HL-60 (cell line): Measurements from ENCODE around the gene ZNF500.

ENCODE experiments used
- CTCF ChIP-seq: IDR thresholded peaks from one replicate; pipeline ENCODE4 v1.5.1; 2011; ENCODE audit warnings: low read length, control low read depth, inconsistent platforms; ENCODE audit not compliant: insufficient read depth
- GABPA ChIP-seq: IDR thresholded peaks from 2 replicates; pipeline ENCODE4 v1.6.1; 2012; ENCODE audit warnings: low read depth
- POLR2AphosphoS5 ChIP-seq: IDR thresholded peaks from 2 replicates; pipeline ENCODE4 v1.6.1; 2012; ENCODE audit warnings: low read depth
- REST ChIP-seq: IDR thresholded peaks from 2 replicates; pipeline ENCODE4 v1.6.1; 2012; ENCODE audit warnings: low read depth; ENCODE audit not compliant: insufficient replicate concordance
- SPI1 ChIP-seq: IDR thresholded peaks from 2 replicates; pipeline ENCODE4 v1.6.1; 2012; ENCODE audit warnings: low read depth, mild to moderate bottlenecking, borderline replicate concordance

GRCh38 chr16:4780235-4780634, 13.3 kb upstream of the ZNF500 start:
- TF ChIP-seq CTCF, result no peak
- no peak for TF ChIP-seq POLR2AphosphoS5
- TF ChIP-seq GABPA, result no peak
- no peak for TF ChIP-seq REST
- TF ChIP-seq SPI1, result no peak
